MCF 10A (cell line): Measurements from ENCODE around the gene SBF2. TPM values are rescaled to one million over a fixed set of nuclear protein-coding genes. Genes with fewer than 3 reads are reported as not detected.
A peak's percentile ranks its signal among the peaks of the same experiment; 100 is the strongest.
"Not testable (repeated sequence)": the region's sequence is repeated elsewhere in the genome, so short reads cannot be mapped to it uniquely, and the experiment has no call there.

Experiments used
- BruUV-seq: library from RNA; stranded (reverse); fragments of 400-500 nt; replicated peaks from 2 replicates; lab custom pipeline; 2021; lab: Mats Ljungman, UMichigan
- CTCF ChIA-PET: fragments of 300-600 bp; sonication (Branson Sonifier 250); formaldehyde crosslinking; extraction: SDS; loops from one replicate; lab custom pipeline; 2021; ENCODE audit warnings: antibody characterized with exemption, inconsistent platforms; lab: Yijun Ruan, JAX
- POLR2A ChIA-PET: fragments of 300-600, 350-650 bp; sonication (Branson Sonifier 250); formaldehyde crosslinking; extraction: SDS; loops from one replicate; lab custom pipeline; 2020; ENCODE audit warnings: antibody characterized with exemption, inconsistent platforms; lab: Yijun Ruan, JAX
- DNase-seq: peaks from one replicate; pipeline ENCODE4 v3.0.0-alpha.2; 2018; ENCODE audit not compliant: unreplicated experiment
- H3K27ac Mint-ChIP-seq: one replicate; pipeline ENCODE4 v1.8.0; 2022; ENCODE audit warnings: mild to moderate bottlenecking, low read depth, mixed read lengths; ENCODE audit not compliant: unreplicated experiment
- H3K27me3 Mint-ChIP-seq: one replicate; pipeline ENCODE4 v1.8.0; 2022; ENCODE audit warnings: mixed read lengths; ENCODE audit not compliant: insufficient read depth, unreplicated experiment
- H3K36me3 Mint-ChIP-seq: one replicate; pipeline ENCODE4 v1.8.0; 2022; ENCODE audit warnings: mild to moderate bottlenecking, moderate library complexity, mixed read lengths; ENCODE audit not compliant: insufficient read depth, unreplicated experiment
- H3K4me1 Mint-ChIP-seq: one replicate; pipeline ENCODE4 v1.8.0; 2022; ENCODE audit warnings: mixed read lengths; ENCODE audit not compliant: insufficient read depth, unreplicated experiment
- H3K4me3 Mint-ChIP-seq: one replicate; pipeline ENCODE4 v1.8.0; 2022; ENCODE audit warnings: mild to moderate bottlenecking, moderate library complexity, mixed read lengths; ENCODE audit not compliant: unreplicated experiment
- H3K9me3 Mint-ChIP-seq: one replicate; pipeline ENCODE4 v1.8.0; 2022; ENCODE audit warnings: mixed read lengths; ENCODE audit not compliant: unreplicated experiment
- CTCF ChIP-seq: fragments of 200-600 bp; IDR thresholded peaks from one replicate; pipeline ENCODE4 v1.8.0; 2022; ENCODE audit warnings: antibody characterized with exemption, mild to moderate bottlenecking; ENCODE audit not compliant: unreplicated experiment
- intact Hi-C: fragments of 100-400 bp; cut with micrococcal nuclease; formaldehyde crosslinking; loops from 2 replicates; pipeline ENCODE4 v1.14.1; 2022
- total RNA-seq: library from RNA; stranded (reverse); gene quantifications from 2 replicates; pipeline ENCODE4 v1.2.3, GENCODE V29; 2022

SBF2 gene
- total RNA-seq, 1 experiment from 2014 or later: 28.3 TPM

DNA sequence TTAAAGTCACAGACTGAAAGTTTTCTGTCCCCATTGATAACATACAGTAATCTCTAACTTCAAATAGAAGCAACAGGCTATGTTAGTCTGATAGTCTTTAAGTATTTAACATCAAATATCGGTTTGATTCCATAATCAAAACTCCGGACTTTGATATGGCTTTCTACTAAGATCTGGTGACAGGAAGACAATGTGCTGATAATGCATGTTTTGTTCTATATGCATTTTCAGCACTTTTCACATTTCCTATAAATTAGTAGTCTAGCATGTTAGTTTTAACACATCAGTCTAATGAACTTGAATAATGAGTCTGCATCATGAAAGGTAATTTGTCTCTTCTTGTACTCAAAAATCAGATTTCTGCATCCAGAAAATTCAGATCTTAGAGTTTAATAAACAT is 252.7 kb downstream of the SBF2 start:
- CTCF ChIA-PET: no interaction called here
- H3K27ac Mint-ChIP-seq: no peak overlapping the region
- peaks cover 6% of the 10 kb centered on the region for H3K4me1 Mint-ChIP-seq
- H3K27me3 Mint-ChIP-seq: no peaks in the 10 kb centered on the region
- no peaks in the 10 kb centered on the region for H3K36me3 Mint-ChIP-seq
- H3K4me3 Mint-ChIP-seq: no peak overlapping the region
- TF ChIP-seq CTCF: no peak
- POLR2A ChIA-PET: no interaction called here
- peaks cover 6% of the 10 kb centered on the region for H3K9me3 Mint-ChIP-seq
- DNase-seq: no peak
- BruUV-seq: TSS peak; percentile 3
- intact Hi-C loops: no loop called here

DNA sequence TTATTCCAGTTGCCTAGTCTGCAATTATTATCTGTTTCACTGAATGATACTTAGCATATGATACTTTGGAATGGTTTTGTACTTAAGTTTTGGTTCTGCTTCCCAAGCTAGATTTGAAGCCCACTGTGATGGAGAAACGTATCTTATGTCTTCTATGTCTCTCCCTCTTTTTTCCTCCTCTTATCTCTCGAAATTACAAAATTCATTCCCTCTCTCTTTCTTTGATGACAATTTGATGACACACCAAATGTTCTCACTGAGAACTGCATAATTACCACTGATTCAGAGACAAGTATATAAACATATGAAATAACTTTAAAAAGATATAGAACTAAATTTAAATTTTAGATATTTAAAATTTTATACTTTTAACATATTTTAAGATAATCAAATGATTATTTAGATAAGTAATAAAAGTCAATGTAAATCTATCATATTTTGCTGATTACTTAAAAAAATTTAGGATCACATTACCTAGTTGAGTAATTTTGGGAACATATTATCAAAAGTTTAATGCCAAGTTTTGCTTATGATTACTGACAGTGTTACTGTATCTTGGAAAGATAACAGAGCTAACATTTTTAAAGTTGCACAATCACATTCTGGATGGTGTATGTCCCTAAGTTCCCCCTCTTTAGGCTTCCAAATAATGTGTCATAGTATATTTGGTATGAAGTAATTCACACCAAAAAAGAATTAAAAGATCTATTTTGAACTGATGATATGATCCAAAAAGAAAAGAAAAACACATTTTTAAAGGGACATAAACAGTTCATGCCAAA is 255.3 kb downstream of the SBF2 start:
- intact Hi-C loops: no loop called here
- DNase-seq: no peak
- Mint-ChIP-seq H3K36me3 (peaks cover 6% of the 10 kb centered on the region), H3K4me3 (no peak overlapping the region), H3K27ac (no peak overlapping the region), H3K27me3 (no peaks in the 10 kb centered on the region), H3K9me3 (peaks cover under 1% of the 10 kb centered on the region), H3K4me1 (peaks cover 6% of the 10 kb centered on the region)
- CTCF ChIA-PET: interaction anchor here (1.0 kb wide), 1 partner anchor 368 kb away, joined by 3 read pairs; no protein-coding TSS in a partner anchor
- BruUV-seq: no TSS peak
- POLR2A ChIA-PET: interaction anchor here (0.6 to 0.8 kb wide), 2 partner anchors 52 to 713 kb away, joined by 3 to 4 read pairs; no protein-coding TSS in a partner anchor
- no peak for TF ChIP-seq CTCF

GRCh38 chr11:10035932-10036331 is 258.1 kb downstream of the SBF2 start:
- H3K4me1 Mint-ChIP-seq, BruUV-seq, H3K4me3 Mint-ChIP-seq, H3K27ac Mint-ChIP-seq, CTCF ChIA-PET, H3K9me3 Mint-ChIP-seq, intact Hi-C loops, H3K27me3 Mint-ChIP-seq, H3K36me3 Mint-ChIP-seq, DNase-seq: not testable (repeated sequence)
- POLR2A ChIA-PET: interaction anchor here (0.6 kb wide), 1 partner anchor 31 kb away, joined by 3 read pairs; no protein-coding TSS in a partner anchor

DNA sequence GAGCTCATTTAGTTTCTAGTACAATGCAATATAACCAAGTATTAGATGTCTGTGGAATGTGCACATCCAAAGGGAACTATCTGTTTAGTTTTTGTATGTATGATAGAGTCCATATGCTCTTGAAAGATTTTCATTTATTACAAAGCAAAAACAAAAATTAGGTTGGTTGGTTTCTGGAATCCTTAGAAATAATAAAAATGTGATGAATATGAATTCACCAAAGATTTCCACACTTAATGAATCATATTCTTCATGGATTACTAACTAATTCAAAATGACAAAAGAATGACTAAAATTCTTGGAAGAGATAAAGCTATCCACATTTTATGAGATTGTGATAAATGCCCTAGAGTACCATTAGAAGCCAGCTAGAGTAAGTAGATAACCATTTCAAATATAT is 261.1 kb downstream of the SBF2 start:
- CTCF ChIA-PET: no interaction called here
- POLR2A ChIA-PET: interaction anchor here (0.6 to 1.0 kb wide), 2 partner anchors 15 to 275 kb away, joined by 3 read pairs; no protein-coding TSS in a partner anchor
- Mint-ChIP-seq H3K4me1 (no peaks in the 10 kb centered on the region), H3K27me3 (no peaks in the 10 kb centered on the region), H3K4me3 (no peak overlapping the region), H3K27ac (no peak overlapping the region), H3K9me3 (no peaks in the 10 kb centered on the region), H3K36me3 (peaks cover 6% of the 10 kb centered on the region)
- intact Hi-C loops: no loop called here
- DNase-seq: no peak
- BruUV-seq: no TSS peak
- TF ChIP-seq CTCF: no peak
